Keratinocyte (primary cell): ENCODE measurements around the gene ITGB8. TPM values are rescaled to one million over a fixed set of nuclear protein-coding genes. Genes with fewer than 3 reads are reported as not detected.

Experiments
- DNase-seq: peaks from one replicate; pipeline ENCODE4 v3.0.0-alpha.2; 2011; ENCODE audit warnings: low read depth, missing footprints, low spot score
- FAIRE-seq: peaks from 2 replicates; lab custom pipeline; 2011; peaks lifted over from hg19 to GRCh38; lab: Jason Lieb, UNC
- H2AFZ ChIP-seq: 2 replicates; pipeline ENCODE4 v1.6.0; 2012; ENCODE audit warnings: low read length, control low read depth, inconsistent platforms; ENCODE audit not compliant: control insufficient read depth
- H3K27ac ChIP-seq: 2 replicates; pipeline ENCODE4 v1.5.1; 2011; ENCODE audit warnings: low read length; ENCODE audit not compliant: control insufficient read depth, insufficient read depth
- H3K27me3 ChIP-seq: 3 replicates; pipeline ENCODE4 v1.6.0; 2011; ENCODE audit warnings: low read length; ENCODE audit not compliant: control insufficient read depth, insufficient read depth; ENCODE audit errors: extremely low read depth
- H3K36me3 ChIP-seq, 2 experiments: 2 replicates in 1 of 2; 3 replicates in 1 of 2; pipeline ENCODE4 v1.5.1; 2011; ENCODE audit warnings: low read length in 2 of 2, mild to moderate bottlenecking in 1 of 2; ENCODE audit not compliant: control insufficient read depth in 2 of 2, insufficient read depth in 2 of 2; ENCODE audit errors: extremely low read depth in 1 of 2
- H3K4me1 ChIP-seq: 3 replicates; pipeline ENCODE4 v1.5.1; 2011; ENCODE audit warnings: low read length; ENCODE audit not compliant: control insufficient read depth, insufficient read depth; ENCODE audit errors: extremely low read depth
- H3K4me2 ChIP-seq: 3 replicates; pipeline ENCODE4 v1.6.0; 2011; ENCODE audit warnings: low read depth, low read length; ENCODE audit not compliant: control insufficient read depth, insufficient read depth; ENCODE audit errors: extremely low read depth
- H3K4me3 ChIP-seq, 3 experiments: fragments of 200-600 bp in 1 of 3; sonication (generic) in 1 of 3; 2 replicates in 2 of 3; 3 replicates in 1 of 3; pipeline ENCODE4 v1.5.1; 2011 to 2016; ENCODE audit warnings: low read length in 3 of 3, mild to moderate bottlenecking in 3 of 3, control low read depth in 2 of 3, inconsistent platforms in 1 of 3, low read depth in 1 of 3, mixed read lengths in 1 of 3, mixed run types in 1 of 3, moderate library complexity in 1 of 3; ENCODE audit not compliant: control insufficient read depth in 2 of 3, insufficient read depth in 2 of 3; ENCODE audit errors: extremely low read depth in 1 of 3
- H3K79me2 ChIP-seq: 2 replicates; pipeline ENCODE4 v1.6.0; 2012; ENCODE audit warnings: low read length; ENCODE audit not compliant: control insufficient read depth, insufficient read depth
- H3K9ac ChIP-seq: 3 replicates; pipeline ENCODE4 v1.6.0; 2011; ENCODE audit warnings: low read length; ENCODE audit not compliant: control insufficient read depth, insufficient read depth; ENCODE audit errors: extremely low read depth
- H3K9me1 ChIP-seq: 3 replicates; pipeline ENCODE4 v1.6.0; 2011; ENCODE audit warnings: low read length; ENCODE audit not compliant: control insufficient read depth, insufficient read depth; ENCODE audit errors: extremely low read depth
- H3K9me3 ChIP-seq: 2 replicates; pipeline ENCODE4 v1.5.1; 2012; ENCODE audit warnings: low read depth, low read length; ENCODE audit not compliant: control insufficient read depth
- H4K20me1 ChIP-seq: 3 replicates; pipeline ENCODE4 v1.6.0; 2011; ENCODE audit warnings: low read length; ENCODE audit not compliant: control insufficient read depth, insufficient read depth; ENCODE audit errors: extremely low read depth
- EZH2 ChIP-seq: IDR thresholded peaks from one replicate; pipeline ENCODE4 v1.6.1; 2012; ENCODE audit warnings: inconsistent platforms, mild to moderate bottlenecking, low read length, moderate library complexity
- dilution Hi-C: fragments of 300-500 bp; cut with MboI; formaldehyde crosslinking; loops from one replicate; pipeline ENCODE4 v1.7.0; 2020; ENCODE audit warnings: low sequenced_read_pairs; ENCODE audit not compliant: extremely low pct_ligation_motif_present
- polyA plus RNA-seq, 5 experiments: library from polyadenylated mRNA; depleted of rRNA in 3 of 5; stranded (reverse) in 3 of 5; stranded (forward) in 1 of 5; unstranded in 1 of 5; fragments of >200 nt; gene quantifications; 1 replicate in 1 of 5; 2 replicates in 3 of 5; 3 replicates in 1 of 5; pipeline versions ENCODE4 v1.2.1 to v1.2.3, GENCODE V29; 2011 to 2012; ENCODE audit warnings: missing spikeins in 2 of 5, low read depth in 1 of 5, low replicate concordance in 1 of 5
- TF ChIP-seq, protein P1 (sequence below), 3 experiments: IDR thresholded peaks in 1 of 3; conservative IDR thresholded peaks in 1 of 3; optimal IDR thresholded peaks in 1 of 3; 2 replicates in 2 of 3; 3 replicates in 1 of 3; pipeline versions ENCODE3 to v1.5.1; 2011; ENCODE audit warnings: low read length in 3 of 3, mild to moderate bottlenecking in 3 of 3, moderate library complexity in 2 of 3, control low read depth in 1 of 3, inconsistent platforms in 1 of 3; ENCODE audit not compliant: insufficient read depth in 2 of 3; ENCODE audit errors: extremely low read depth in 1 of 3

ITGB8 gene
- polyA plus RNA-seq, 1 donor (not counting 4 experiments of a cell fraction or from before 2014, with no cell fraction given): 10.9 TPM

DNA sequence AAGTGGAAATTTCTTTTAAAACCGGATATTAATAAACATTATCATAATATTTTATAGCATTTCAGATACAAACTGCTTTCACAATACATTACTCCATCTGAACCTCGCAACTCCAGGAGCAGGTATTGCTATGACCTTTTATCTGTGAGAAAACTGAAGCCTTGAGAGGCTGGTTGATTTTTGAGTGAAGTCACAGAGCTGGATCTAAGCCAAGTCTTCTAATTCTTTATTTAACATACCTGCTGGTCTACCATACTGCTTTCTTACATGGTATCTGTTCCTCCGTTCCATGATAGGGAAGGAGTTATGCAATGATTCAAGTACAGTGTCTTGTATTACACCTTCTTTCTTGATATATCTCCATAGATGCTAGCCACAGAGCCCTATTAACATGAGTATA lies 37.4 kb upstream of the ITGB8 start:
- no peak for FAIRE-seq
- Histone ChIP-seq H2AFZ (no peak overlapping the region), H3K79me2 (no peaks in the 10 kb centered on the region), H3K4me3 (no peak overlapping the region), H4K20me1 (no peaks in the 10 kb centered on the region), H3K9me3 (peaks cover 2% of the 10 kb centered on the region), H3K36me3 (no peaks in the 10 kb centered on the region), H3K9ac (no peak overlapping the region), H3K4me2 (no peak overlapping the region), H3K27ac (no peak overlapping the region), H3K4me1 (peaks cover 8% of the 10 kb centered on the region), H3K27me3 (no peaks in the 10 kb centered on the region), H3K9me1 (no peaks in the 10 kb centered on the region)
- dilution Hi-C loops: no loop called here
- TF ChIP-seq EZH2: no peak
- TF ChIP-seq, protein P1, sequence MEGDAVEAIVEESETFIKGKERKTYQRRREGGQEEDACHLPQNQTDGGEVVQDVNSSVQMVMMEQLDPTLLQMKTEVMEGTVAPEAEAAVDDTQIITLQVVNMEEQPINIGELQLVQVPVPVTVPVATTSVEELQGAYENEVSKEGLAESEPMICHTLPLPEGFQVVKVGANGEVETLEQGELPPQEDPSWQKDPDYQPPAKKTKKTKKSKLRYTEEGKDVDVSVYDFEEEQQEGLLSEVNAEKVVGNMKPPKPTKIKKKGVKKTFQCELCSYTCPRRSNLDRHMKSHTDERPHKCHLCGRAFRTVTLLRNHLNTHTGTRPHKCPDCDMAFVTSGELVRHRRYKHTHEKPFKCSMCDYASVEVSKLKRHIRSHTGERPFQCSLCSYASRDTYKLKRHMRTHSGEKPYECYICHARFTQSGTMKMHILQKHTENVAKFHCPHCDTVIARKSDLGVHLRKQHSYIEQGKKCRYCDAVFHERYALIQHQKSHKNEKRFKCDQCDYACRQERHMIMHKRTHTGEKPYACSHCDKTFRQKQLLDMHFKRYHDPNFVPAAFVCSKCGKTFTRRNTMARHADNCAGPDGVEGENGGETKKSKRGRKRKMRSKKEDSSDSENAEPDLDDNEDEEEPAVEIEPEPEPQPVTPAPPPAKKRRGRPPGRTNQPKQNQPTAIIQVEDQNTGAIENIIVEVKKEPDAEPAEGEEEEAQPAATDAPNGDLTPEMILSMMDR (optimal IDR thresholded peaks at IDR 0.05 in 1 of 3, IDR thresholded peaks at IDR 0.05 in 1 of 3, conservative IDR thresholded peaks at IDR 0.05 in 1 of 3; ENCODE audit: extremely low read depth in 1 of 3, insufficient read depth in 2 of 3, low read length in 3 of 3): no peak
- DNase-seq: no peak

DNA sequence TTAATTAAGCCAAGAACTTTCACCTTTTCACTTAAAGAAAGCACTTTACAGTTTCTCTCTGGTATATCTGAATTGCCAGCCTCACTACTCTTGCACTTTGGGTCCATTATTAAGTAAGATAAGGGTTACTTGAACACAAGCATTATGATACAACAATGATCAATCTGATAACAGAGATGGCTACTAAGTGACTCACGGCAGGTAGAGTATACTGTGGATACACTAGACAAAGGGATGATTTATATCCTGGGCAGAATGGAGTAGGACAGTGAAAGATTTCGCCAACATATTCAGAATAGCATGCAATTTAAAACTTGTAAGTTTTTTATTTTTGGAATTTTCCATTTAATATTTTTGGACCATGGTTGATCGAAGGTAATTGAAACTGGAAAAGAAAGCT lies 34.3 kb upstream of the ITGB8 start:
- H3K9ac ChIP-seq: no peak overlapping the region
- peaks cover 2% of the 10 kb centered on the region for H3K9me3 ChIP-seq
- no peak for DNase-seq
- no peaks in the 10 kb centered on the region for H3K36me3 ChIP-seq
- no peak overlapping the region for H2AFZ ChIP-seq
- TF ChIP-seq, protein P1 (optimal IDR thresholded peaks at IDR 0.05 in 1 of 3, IDR thresholded peaks at IDR 0.05 in 1 of 3, conservative IDR thresholded peaks at IDR 0.05 in 1 of 3; ENCODE audit: extremely low read depth in 1 of 3, insufficient read depth in 2 of 3, low read length in 3 of 3): no peak
- TF ChIP-seq EZH2: no peak
- peak; percentile 83 for FAIRE-seq
- H3K27ac ChIP-seq: no peak overlapping the region
- peak overlapping the region; percentile 18 for H3K4me2 ChIP-seq
- H3K27me3 ChIP-seq: no peaks in the 10 kb centered on the region
- dilution Hi-C loops: no loop called here
- H3K4me1 ChIP-seq: peaks cover 11% of the 10 kb centered on the region
- H3K9me1 ChIP-seq: no peaks in the 10 kb centered on the region
- no peak overlapping the region for H3K4me3 ChIP-seq
- H3K79me2 ChIP-seq: no peaks in the 10 kb centered on the region
- no peaks in the 10 kb centered on the region for H4K20me1 ChIP-seq
